Fibroblast of lung (primary cell): ENCODE results near the gene KDM1A. TPM values are rescaled to one million over a fixed set of nuclear protein-coding genes. Genes with fewer than 3 reads are reported as not detected.

Experiments used
- DNase-seq, 2 donors: peaks; one replicate each; pipeline versions ENCODE4 v3.0.0 to v3.0.0-alpha.2; 2010; ENCODE audit warnings: low read depth in 2 of 2
- H2AFZ ChIP-seq: 2 replicates; pipeline ENCODE4 v1.5.1; 2012; ENCODE audit warnings: low read length, control low read depth, inconsistent platforms
- H3K27ac ChIP-seq: 2 replicates; pipeline ENCODE4 v1.5.1; 2011; ENCODE audit warnings: low read length, control low read depth; ENCODE audit not compliant: insufficient read depth
- H3K27me3 ChIP-seq: 2 replicates; pipeline ENCODE4 v1.5.1; 2011; ENCODE audit warnings: mild to moderate bottlenecking, low read length; ENCODE audit not compliant: control insufficient read depth, insufficient read depth
- H3K36me3 ChIP-seq: 2 replicates; pipeline ENCODE4 v1.5.1; 2011; ENCODE audit warnings: low read length; ENCODE audit not compliant: control insufficient read depth, insufficient read depth
- H3K4me1 ChIP-seq: 2 replicates; pipeline ENCODE4 v1.5.1; 2011; ENCODE audit warnings: low read length; ENCODE audit not compliant: control insufficient read depth, insufficient read depth; ENCODE audit errors: extremely low read depth
- H3K4me2 ChIP-seq: 2 replicates; pipeline ENCODE4 v1.5.1; 2011; ENCODE audit warnings: low read length, control low read depth; ENCODE audit not compliant: insufficient read depth; ENCODE audit errors: extremely low read depth
- H3K4me3 ChIP-seq, 4 experiments: fragments of 200-600 bp in 1 of 4; sonication (generic) in 1 of 4; replicated peaks in 1 of 4; 2 replicates each; pipeline ENCODE4 v1.5.1; 2011 to 2016; ENCODE audit warnings: low read length in 4 of 4, low read depth in 3 of 4, mild to moderate bottlenecking in 3 of 4, control low read depth in 2 of 4, inconsistent platforms in 1 of 4, mixed read lengths in 1 of 4; ENCODE audit not compliant: insufficient read depth in 1 of 4; ENCODE audit errors: control extremely low read depth in 1 of 4
- H3K79me2 ChIP-seq: 2 replicates; pipeline ENCODE4 v1.5.1; 2012; ENCODE audit warnings: mild to moderate bottlenecking, low read length, inconsistent platforms; ENCODE audit not compliant: control insufficient read depth, insufficient read depth
- H3K9ac ChIP-seq: 2 replicates; pipeline ENCODE4 v1.5.1; 2011; ENCODE audit warnings: mild to moderate bottlenecking, low read length, control low read depth; ENCODE audit not compliant: insufficient read depth
- H3K9me3 ChIP-seq: 2 replicates; pipeline ENCODE4 v1.5.1; 2012; ENCODE audit warnings: low read depth, low read length; ENCODE audit not compliant: control insufficient read depth, insufficient read depth
- H4K20me1 ChIP-seq: 2 replicates; pipeline ENCODE4 v1.5.1; 2011; ENCODE audit warnings: low read length; ENCODE audit not compliant: control insufficient read depth, insufficient read depth; ENCODE audit errors: extremely low read depth
- EZH2 ChIP-seq: IDR thresholded peaks from 2 replicates; pipeline ENCODE4 v1.5.1; 2012; ENCODE audit warnings: low read length, control low read depth, mild to moderate bottlenecking; ENCODE audit errors: missing control alignments
- polyA plus RNA-seq, 2 donors: library from polyadenylated mRNA; depleted of rRNA in 1 of 2; stranded (reverse) in 1 of 2; unstranded in 1 of 2; fragments of >200 nt; gene quantifications; 2 replicates each; pipeline ENCODE4 v1.2.1, GENCODE V29; 2011 to 2012; ENCODE audit warnings: missing spikeins in 1 of 2
- total RNA-seq: library from RNA; depleted of rRNA; stranded (reverse); fragments of >200 nt; gene quantifications from 2 replicates; pipeline ENCODE4 v1.2.1, GENCODE V29; 2014
- TF ChIP-seq, protein P1 (sequence below), 2 donors: IDR thresholded peaks in 1 of 2; conservative IDR thresholded peaks in 1 of 2; 1 replicate in 1 of 2; 2 replicates in 1 of 2; pipeline ENCODE4 v1.5.1; 2011 to 2012; ENCODE audit warnings: low read length in 2 of 2, control low read depth in 1 of 2, inconsistent platforms in 1 of 2, low read depth in 1 of 2, mild to moderate bottlenecking in 1 of 2

KDM1A gene
- total and polyA plus RNA-seq, 2 donors (not counting 1 experiment from before 2014, with no cell fraction given): 72.0 to 72.4 TPM

DNA sequence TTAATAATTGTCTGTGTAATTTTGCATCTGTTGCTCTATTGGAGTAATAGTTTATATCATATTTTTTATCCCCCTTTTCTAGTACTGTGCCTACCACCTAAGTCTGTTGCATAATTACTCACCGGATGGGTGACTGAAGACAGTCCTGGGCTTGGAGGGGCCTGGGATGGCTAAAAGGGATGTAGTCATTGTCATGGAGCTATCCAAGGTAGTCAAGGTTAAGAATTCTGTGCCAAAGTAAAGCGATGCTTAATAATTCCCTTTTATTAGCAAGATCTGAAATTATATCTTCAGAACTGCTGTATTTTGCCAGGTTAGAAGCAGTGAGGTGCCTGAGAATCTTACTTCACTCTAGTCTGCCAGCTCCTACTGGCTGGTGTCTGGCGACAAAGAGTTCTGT is 61.6 kb downstream of the KDM1A start:
- H3K4me1 ChIP-seq: no peaks in the 10 kb centered on the region
- no peaks in the 10 kb centered on the region for H3K79me2 ChIP-seq
- H4K20me1 ChIP-seq: no peaks in the 10 kb centered on the region
- no peak overlapping the region for H3K9ac ChIP-seq
- H3K4me2 ChIP-seq: no peak overlapping the region
- no peak for DNase-seq
- no peak overlapping the region for H2AFZ ChIP-seq
- TF ChIP-seq, protein P1, sequence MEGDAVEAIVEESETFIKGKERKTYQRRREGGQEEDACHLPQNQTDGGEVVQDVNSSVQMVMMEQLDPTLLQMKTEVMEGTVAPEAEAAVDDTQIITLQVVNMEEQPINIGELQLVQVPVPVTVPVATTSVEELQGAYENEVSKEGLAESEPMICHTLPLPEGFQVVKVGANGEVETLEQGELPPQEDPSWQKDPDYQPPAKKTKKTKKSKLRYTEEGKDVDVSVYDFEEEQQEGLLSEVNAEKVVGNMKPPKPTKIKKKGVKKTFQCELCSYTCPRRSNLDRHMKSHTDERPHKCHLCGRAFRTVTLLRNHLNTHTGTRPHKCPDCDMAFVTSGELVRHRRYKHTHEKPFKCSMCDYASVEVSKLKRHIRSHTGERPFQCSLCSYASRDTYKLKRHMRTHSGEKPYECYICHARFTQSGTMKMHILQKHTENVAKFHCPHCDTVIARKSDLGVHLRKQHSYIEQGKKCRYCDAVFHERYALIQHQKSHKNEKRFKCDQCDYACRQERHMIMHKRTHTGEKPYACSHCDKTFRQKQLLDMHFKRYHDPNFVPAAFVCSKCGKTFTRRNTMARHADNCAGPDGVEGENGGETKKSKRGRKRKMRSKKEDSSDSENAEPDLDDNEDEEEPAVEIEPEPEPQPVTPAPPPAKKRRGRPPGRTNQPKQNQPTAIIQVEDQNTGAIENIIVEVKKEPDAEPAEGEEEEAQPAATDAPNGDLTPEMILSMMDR (conservative IDR thresholded peaks at IDR 0.05 in 1 of 2, IDR thresholded peaks at IDR 0.05 in 1 of 2; ENCODE audit: low read depth in 1 of 2, low read length in 2 of 2): no peak
- no peak for TF ChIP-seq EZH2
- H3K27ac ChIP-seq: no peak overlapping the region
- H3K9me3 ChIP-seq: no peaks in the 10 kb centered on the region
- H3K27me3 ChIP-seq: no peaks in the 10 kb centered on the region
- peaks cover 31% of the 10 kb centered on the region for H3K36me3 ChIP-seq
- H3K4me3 ChIP-seq: no peak overlapping the region

DNA sequence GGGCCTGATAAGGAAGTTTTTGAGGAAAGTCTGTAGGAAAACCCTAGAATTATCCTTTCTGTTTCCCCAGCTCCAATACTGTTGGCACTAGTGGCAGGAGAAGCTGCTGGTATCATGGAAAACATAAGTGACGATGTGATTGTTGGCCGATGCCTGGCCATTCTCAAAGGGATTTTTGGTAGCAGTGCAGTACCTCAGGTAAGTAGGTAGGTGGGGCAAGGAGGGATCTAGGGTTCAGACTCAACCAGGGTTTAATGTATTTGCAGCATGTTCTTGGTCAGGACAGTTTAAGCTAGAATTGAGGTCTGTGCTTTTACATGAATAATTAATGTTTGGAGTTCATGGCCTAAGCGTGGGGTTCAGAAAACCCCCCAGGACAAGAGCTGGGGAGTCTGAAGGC is 62.1 kb downstream of the KDM1A start:
- H3K4me1 ChIP-seq: no peaks in the 10 kb centered on the region
- DNase-seq: no peak
- no peaks in the 10 kb centered on the region for H3K79me2 ChIP-seq
- no peak for TF ChIP-seq EZH2
- TF ChIP-seq, protein P1 (conservative IDR thresholded peaks at IDR 0.05 in 1 of 2, IDR thresholded peaks at IDR 0.05 in 1 of 2; ENCODE audit: low read depth in 1 of 2, low read length in 2 of 2): peak; percentile 8 to 18
- no peak overlapping the region for H3K4me2 ChIP-seq
- peaks cover 31% of the 10 kb centered on the region for H3K36me3 ChIP-seq
- no peak overlapping the region for H3K4me3 ChIP-seq
- no peak overlapping the region for H3K9ac ChIP-seq
- no peaks in the 10 kb centered on the region for H3K27me3 ChIP-seq
- H4K20me1 ChIP-seq: no peaks in the 10 kb centered on the region
- H3K27ac ChIP-seq: no peak overlapping the region
- H3K9me3 ChIP-seq: no peaks in the 10 kb centered on the region
- H2AFZ ChIP-seq: no peak overlapping the region

DNA sequence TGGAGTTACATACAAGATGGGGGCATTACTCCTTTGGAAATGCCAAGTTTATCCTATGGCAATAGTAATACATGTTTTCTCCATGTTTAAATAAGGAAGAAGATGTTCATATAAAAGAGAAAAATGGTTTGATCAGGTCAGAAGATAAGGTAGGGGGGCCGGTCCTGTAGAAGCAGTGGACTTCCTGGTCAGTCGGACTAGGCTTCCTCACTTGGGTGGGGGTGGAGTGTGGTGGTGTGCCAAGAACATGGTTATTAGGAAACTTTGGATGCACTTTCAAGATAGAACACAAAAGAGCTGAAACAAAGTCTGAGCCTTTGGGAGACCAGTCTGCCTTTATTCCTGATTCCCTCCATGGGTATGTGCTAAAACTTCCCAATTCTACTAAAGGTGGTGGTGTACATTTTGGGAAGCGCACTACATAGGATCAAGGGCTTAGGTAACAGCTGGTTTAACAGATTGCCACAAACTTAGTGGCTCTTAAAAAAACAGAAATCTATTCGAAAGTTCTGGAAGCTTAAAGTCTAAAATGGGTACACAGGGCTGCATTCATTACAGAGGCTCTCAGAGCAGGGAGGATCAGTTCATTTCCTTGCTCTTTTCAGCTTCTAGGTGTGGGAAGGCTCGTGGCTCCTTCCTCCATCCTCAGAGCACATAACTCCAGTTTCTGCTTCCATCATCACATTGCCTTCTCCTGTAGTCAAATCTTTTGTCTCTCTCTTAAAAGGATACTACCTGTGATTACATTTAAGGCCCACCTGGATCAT is 64.6 kb downstream of the KDM1A start:
- Histone ChIP-seq H3K9ac (no peak overlapping the region), H3K4me1 (no peaks in the 10 kb centered on the region), H3K4me2 (no peak overlapping the region), H2AFZ (no peak overlapping the region), H3K9me3 (no peaks in the 10 kb centered on the region), H3K27ac (no peak overlapping the region), H3K79me2 (no peaks in the 10 kb centered on the region), H4K20me1 (no peaks in the 10 kb centered on the region), H3K4me3 (no peak overlapping the region), H3K27me3 (no peaks in the 10 kb centered on the region), H3K36me3 (peaks cover 34% of the 10 kb centered on the region)
- TF ChIP-seq, protein P1 (conservative IDR thresholded peaks at IDR 0.05 in 1 of 2, IDR thresholded peaks at IDR 0.05 in 1 of 2; ENCODE audit: low read depth in 1 of 2, low read length in 2 of 2): no peak
- TF ChIP-seq EZH2: no peak
- DNase-seq: peak in 1 of 2 donors; percentile 25
